Spleen (tissue), 11 donors: ENCODE results near the gene HMG20B. TPM values are rescaled to one million over a fixed set of nuclear protein-coding genes. Genes with fewer than 3 reads are reported as not detected.

ENCODE experiments used
- DNase-seq: peaks from one replicate; pipeline ENCODE4 v3.0.0-alpha.2; 2020
- H3K27ac ChIP-seq, 8 donors: fragments of 200-600 bp; sonication (generic) in 7 of 8; 1 replicate in 4 of 8; 2 replicates in 4 of 8; pipeline versions ENCODE4 v1.5.0 to v1.8.0; 2016 to 2021; ENCODE audit warnings: inconsistent platforms in 4 of 8, mild to moderate bottlenecking in 4 of 8, moderate library complexity in 1 of 8
- H3K27me3 ChIP-seq, 7 donors: fragments of 200-600 bp; sonication (generic) in 6 of 7; replicated peaks in 1 of 7; 1 replicate in 4 of 7; 2 replicates in 3 of 7; pipeline versions ENCODE4 v1.5.0 to v1.8.0; 2016 to 2021; ENCODE audit warnings: inconsistent platforms in 3 of 7, mild to moderate bottlenecking in 1 of 7
- H3K36me3 ChIP-seq, 6 donors: fragments of 200-600 bp; sonication (generic) in 5 of 6; 1 replicate in 4 of 6; 2 replicates in 2 of 6; pipeline versions ENCODE4 v1.5.0 to v1.8.0; 2016 to 2021; ENCODE audit warnings: inconsistent platforms in 2 of 6
- H3K4me1 ChIP-seq, 6 donors: fragments of 200-600 bp; sonication (generic) in 5 of 6; 1 replicate in 3 of 6; 2 replicates in 3 of 6; pipeline versions ENCODE4 v1.5.0 to v1.8.0; 2016 to 2021; ENCODE audit warnings: inconsistent platforms in 3 of 6
- H3K4me3 ChIP-seq, 8 donors: fragments of 200-600 bp; sonication (generic) in 7 of 8; 1 replicate in 4 of 8; 2 replicates in 4 of 8; pipeline versions ENCODE4 v1.5.0 to v1.8.0; 2016 to 2021; ENCODE audit warnings: inconsistent platforms in 4 of 8, mild to moderate bottlenecking in 4 of 8, moderate library complexity in 2 of 8
- H3K9me3 ChIP-seq, 8 donors: fragments of 200-600 bp; sonication (generic) in 7 of 8; 1 replicate in 4 of 8; 2 replicates in 4 of 8; pipeline versions ENCODE4 v1.5.0 to v1.8.0; 2016 to 2021; ENCODE audit warnings: inconsistent platforms in 4 of 8
- POLR2A ChIP-seq, 3 donors: fragments of 450-650 bp; IDR thresholded peaks; one replicate each; pipeline ENCODE4 v1.5.1; 2017; ENCODE audit warnings: antibody characterized with exemption in 3 of 3, mild to moderate bottlenecking in 1 of 3
- POLR2AphosphoS5 ChIP-seq, 3 donors: sonication (generic); formaldehyde crosslinking; IDR thresholded peaks; one replicate each; pipeline ENCODE4 v1.5.1; 2017; ENCODE audit warnings: antibody characterized with exemption in 3 of 3
- WGBS, 5 donors: extraction: QIAGEN DNeasy Blood & Tissue Kit in 3 of 5; methylation state at CpG; one replicate each; pipeline versions ENCODE4 v1.1.5 to v1.1.7; 2013 to 2018; 5-methylcytosine and 5-hydroxymethylcytosine counted together
- intact Hi-C: fragments of 100-400 bp; cut with DNase I; formaldehyde crosslinking; loops from one replicate; pipeline ENCODE4 v1.15.0; 2023; ENCODE audit warnings: low total_unique reads
- polyA plus RNA-seq, 3 donors: library from polyadenylated mRNA; stranded (reverse); fragments of 200-250 nt; gene quantifications; one replicate each; pipeline ENCODE4 v1.2.1, GENCODE V29; 2013
- total RNA-seq, 7 donors: library from RNA; depleted of rRNA in 3 of 7; stranded (reverse); fragments of >200 nt in 3 of 7; fragmentation: NEBNext Ultra II Directional in 4 of 7; extraction: Animal tissue kit (Norgen Biotek cat#: 25700) in 4 of 7; gene quantifications; one replicate each; pipeline versions ENCODE4 v1.1.0 to v1.2.1, GENCODE V29; 2016 to 2021
- TF ChIP-seq, protein P1 (sequence below), 11 experiments: fragments of 200-600 bp in 7 of 11; fragments of 450-650 bp in 4 of 11; sonication (generic) in 4 of 11; IDR thresholded peaks in 8 of 11; conservative IDR thresholded peaks in 3 of 11; 1 replicate in 7 of 11; 2 replicates in 4 of 11; pipeline versions ENCODE4 v1.4.0 to v1.8.0; 2016 to 2021; ENCODE audit warnings: antibody characterized with exemption in 11 of 11, inconsistent platforms in 4 of 11, mild to moderate bottlenecking in 1 of 11
- donor health status: healthy with polysubstance abuse.
- donor health status: DM: no; HTN: no; CAD: no; lungs with moderate emphysema.
- donor health status: DM: no; HTN: no; CAD: no.
- donor health status: Bipolar disorder and iron deficiency.
- donor health status: healthy.
- donor health status: DM: no; HTN: no; CAD: no.
- donor health status: DM: yes; HTN: yes; CAD: no.

HMG20B gene
- total and polyA plus RNA-seq, 10 donors = 49.4 to 82.2 (median 65.8) TPM

DNA sequence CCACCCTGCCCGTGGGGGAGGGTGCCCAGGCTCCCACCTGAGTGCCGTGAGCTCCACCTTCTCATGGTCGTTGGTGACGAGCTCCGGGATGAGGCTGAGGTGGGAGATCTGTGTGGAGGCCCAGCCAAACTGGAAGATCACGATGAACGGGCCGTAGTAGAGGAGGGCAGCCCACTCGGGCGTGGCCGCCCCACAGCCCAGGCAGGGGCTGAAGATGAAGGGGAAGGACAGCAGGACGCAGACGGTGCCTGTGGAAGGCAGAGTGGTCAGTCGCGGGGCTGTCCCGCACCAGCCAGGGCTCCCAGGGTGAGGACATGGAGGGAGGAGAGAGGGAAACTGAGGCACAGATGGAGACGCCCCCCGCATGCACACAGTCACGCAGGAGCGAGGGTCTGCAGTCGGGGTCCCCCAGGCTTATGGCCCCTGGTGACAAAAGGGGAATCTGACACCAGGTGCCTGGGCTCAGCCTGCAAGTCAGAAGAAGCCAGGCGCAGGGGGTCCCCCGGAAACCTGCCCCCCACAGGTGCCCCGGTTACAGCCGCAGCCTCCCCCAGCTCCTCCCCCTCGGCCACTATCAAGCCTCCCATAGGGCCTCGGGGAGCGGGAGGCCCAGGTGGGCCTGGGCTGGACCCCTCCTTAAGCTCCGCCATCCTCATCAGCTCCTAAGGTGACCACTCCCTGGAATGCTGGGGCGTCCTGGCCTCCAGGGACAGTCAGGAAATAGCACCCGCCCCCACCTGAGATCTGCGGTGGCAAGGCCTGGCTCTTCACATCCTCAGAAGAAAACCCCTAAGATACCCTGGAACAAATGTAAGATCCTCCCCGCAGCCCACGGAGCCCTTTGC, 21.6 kb upstream of the HMG20B start:
- intact Hi-C loops = loop anchor here (10.0 kb wide), 1 partner anchor 64 kb away; no protein-coding TSS in a partner anchor
- peak; percentile 73 for DNase-seq
- H3K27ac ChIP-seq = peak overlapping the region in 3 of 8 donors; percentile 88 to 90 (median 90)
- H3K4me3 ChIP-seq = no peak overlapping the region
- peaks cover 0 to 53% (median 24%) of the 10 kb centered on the region in 6 donors for H3K36me3 ChIP-seq
- 91 to 95% (median 94%) methylated on average over 17 to 34 of the region's 34 CpGs for WGBS, 5 donors
- no peaks in the 10 kb centered on the region for H3K9me3 ChIP-seq
- no peaks in the 10 kb centered on the region for H3K27me3 ChIP-seq
- peaks cover 31 to 87% (median 55%) of the 10 kb centered on the region in 6 donors for H3K4me1 ChIP-seq
- TF ChIP-seq POLR2AphosphoS5 (IDR thresholded peaks at IDR 0.05) = peak in 1 of 3 donors; percentile 57
- TF ChIP-seq POLR2A (IDR thresholded peaks at IDR 0.05) = no peak

DNA sequence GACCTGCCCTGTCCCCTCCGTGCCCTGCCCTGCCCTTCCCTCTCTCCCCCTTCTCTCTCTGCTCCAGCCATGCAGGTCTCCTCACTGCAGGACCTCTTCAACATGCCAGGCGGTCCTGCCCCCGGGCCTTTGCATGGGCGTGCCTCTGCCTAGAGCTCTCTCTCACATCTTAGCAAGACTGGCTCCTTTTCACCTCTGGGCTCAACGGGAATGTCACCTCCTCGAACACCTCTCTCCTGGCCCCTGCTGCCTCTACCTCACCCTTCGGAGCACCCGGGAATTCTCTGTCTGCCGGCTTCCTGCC, 21.0 kb upstream of the HMG20B start:
- Histone ChIP-seq H3K36me3 (peaks cover 0 to 48% (median 20%) of the 10 kb centered on the region in 6 donors), H3K9me3 (no peaks in the 10 kb centered on the region), H3K4me1 (peaks cover 37 to 92% (median 60%) of the 10 kb centered on the region in 6 donors), H3K4me3 (no peak overlapping the region), H3K27me3 (no peaks in the 10 kb centered on the region), H3K27ac (peak overlapping the region in 4 of 8 donors; percentile 87 to 90 (median 89))
- TF ChIP-seq POLR2AphosphoS5 (IDR thresholded peaks at IDR 0.05) = no peak
- TF ChIP-seq POLR2A (IDR thresholded peaks at IDR 0.05) = no peak
- TF ChIP-seq, protein P1, sequence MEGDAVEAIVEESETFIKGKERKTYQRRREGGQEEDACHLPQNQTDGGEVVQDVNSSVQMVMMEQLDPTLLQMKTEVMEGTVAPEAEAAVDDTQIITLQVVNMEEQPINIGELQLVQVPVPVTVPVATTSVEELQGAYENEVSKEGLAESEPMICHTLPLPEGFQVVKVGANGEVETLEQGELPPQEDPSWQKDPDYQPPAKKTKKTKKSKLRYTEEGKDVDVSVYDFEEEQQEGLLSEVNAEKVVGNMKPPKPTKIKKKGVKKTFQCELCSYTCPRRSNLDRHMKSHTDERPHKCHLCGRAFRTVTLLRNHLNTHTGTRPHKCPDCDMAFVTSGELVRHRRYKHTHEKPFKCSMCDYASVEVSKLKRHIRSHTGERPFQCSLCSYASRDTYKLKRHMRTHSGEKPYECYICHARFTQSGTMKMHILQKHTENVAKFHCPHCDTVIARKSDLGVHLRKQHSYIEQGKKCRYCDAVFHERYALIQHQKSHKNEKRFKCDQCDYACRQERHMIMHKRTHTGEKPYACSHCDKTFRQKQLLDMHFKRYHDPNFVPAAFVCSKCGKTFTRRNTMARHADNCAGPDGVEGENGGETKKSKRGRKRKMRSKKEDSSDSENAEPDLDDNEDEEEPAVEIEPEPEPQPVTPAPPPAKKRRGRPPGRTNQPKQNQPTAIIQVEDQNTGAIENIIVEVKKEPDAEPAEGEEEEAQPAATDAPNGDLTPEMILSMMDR (IDR thresholded peaks at IDR 0.05 in 8 of 11, conservative IDR thresholded peaks at IDR 0.05 in 3 of 11) = no peak
- intact Hi-C loops = loop anchor here (10.0 kb wide), 1 partner anchor 63 kb away; no protein-coding TSS in a partner anchor
- WGBS, 5 donors = 79 to 89% (median 84%) methylated on average over 9 of the region's 9 CpGs
- DNase-seq = no peak

DNA sequence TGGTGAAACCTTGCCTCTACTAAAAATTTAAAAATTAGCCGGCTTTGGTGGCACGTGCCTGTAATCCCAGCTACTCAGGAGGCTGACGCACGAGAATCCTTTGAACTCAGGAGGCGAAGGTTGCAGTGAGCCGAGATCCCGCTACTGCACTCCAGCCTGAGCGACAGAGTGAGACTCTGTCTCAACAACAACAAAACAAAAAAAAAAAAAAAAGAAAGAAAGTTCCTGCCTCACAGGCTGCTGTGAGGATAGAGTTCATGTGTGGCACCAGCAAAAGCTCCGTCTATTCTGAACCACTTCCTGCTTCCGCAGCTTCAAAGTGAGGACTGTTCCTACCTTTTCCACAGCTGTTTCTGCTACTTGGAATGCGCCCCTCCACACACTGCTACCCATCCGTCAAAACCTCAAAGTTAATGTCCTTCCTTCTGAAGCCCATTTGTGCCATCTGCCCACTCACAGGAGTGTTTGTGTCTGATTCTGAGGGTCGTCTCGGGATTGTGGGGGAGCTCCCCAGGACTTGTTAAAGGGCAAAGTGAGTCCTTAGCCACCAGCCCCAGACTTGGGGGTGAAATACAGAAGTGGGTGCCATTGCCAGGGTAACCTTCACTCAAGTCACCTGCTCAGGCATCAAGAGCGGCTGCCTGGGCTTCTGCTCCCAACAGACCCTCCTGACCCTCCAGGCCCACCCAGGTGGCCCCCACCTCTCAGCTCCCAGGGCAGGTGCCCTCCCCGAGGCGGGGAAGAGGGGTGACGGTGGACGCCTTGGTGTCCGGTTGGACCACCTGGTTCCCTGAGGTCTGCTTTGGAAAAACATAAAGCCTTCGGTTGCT, 18.3 kb upstream of the HMG20B start:
- Histone ChIP-seq H3K9me3 (no peaks in the 10 kb centered on the region), H3K36me3 (peaks cover 0 to 20% (median 4%) of the 10 kb centered on the region in 6 donors), H3K27me3 (no peaks in the 10 kb centered on the region), H3K27ac (peak overlapping the region; percentile 44 to 90 (median 85)), H3K4me1 (peaks cover 43 to 91% (median 61%) of the 10 kb centered on the region in 6 donors), H3K4me3 (peak overlapping the region in 2 of 8 donors; percentile 2 to 98)
- TF ChIP-seq POLR2AphosphoS5 (IDR thresholded peaks at IDR 0.05) (peak in 1 of 3 donors; percentile 37), POLR2A (IDR thresholded peaks at IDR 0.05) (no peak)
- DNase-seq = peak; percentile 77
- intact Hi-C loops = loop anchor here (10.0 kb wide), 1 partner anchor 60 kb away; no protein-coding TSS in a partner anchor
- WGBS, 5 donors = 43 to 51% (median 46%) methylated on average over 19 to 21 of the region's 21 CpGs

DNA sequence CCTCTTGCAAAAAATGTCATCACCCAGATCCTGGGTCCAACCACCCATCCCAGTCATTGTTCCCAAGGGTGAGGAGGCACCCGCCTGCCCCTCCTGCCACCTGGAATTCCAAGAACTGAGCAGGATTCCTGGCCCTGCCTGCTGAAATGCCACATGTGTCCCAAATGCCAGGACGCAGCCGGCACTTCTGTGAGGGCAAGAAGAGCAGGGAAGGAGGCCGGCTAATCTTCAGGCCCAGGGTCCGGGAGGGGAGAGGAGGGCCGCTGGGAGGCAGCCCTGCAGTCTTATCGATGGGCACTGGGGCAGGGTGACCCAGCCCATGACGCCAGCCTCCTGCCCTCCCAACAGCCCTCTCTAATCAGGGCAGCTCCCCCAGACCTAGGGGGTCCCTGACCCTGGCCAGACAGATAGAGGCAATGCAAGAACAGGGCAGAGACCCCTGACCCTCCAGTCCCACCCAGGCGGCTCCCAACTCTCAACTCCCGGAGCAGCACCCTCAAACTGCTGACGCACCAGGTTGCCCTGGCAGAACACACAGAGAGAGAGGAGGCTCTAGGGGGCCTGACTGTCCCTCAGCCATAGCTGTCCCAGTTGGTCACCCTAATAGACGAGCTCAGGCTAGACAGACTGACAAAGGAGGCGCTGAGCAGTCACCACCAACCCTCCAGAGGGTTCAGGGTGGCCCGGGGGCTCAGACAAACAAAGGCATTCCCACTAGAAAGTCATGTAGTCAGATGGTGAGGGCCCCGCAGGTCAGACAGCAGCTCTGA, 16.9 kb upstream of the HMG20B start:
- DNase-seq = peak; percentile 76
- intact Hi-C loops = loop anchor here (10.0 kb wide), 1 partner anchor 59 kb away; no protein-coding TSS in a partner anchor
- H3K9me3 ChIP-seq = no peaks in the 10 kb centered on the region
- peak overlapping the region; percentile 14 to 99 (median 92) for H3K4me3 ChIP-seq
- peak overlapping the region in 7 of 8 donors; percentile 6 to 90 (median 85) for H3K27ac ChIP-seq
- peaks cover 43 to 91% (median 65%) of the 10 kb centered on the region in 6 donors for H3K4me1 ChIP-seq
- H3K36me3 ChIP-seq = peaks cover 0 to 7% (median 1%) of the 10 kb centered on the region in 6 donors
- no peaks in the 10 kb centered on the region for H3K27me3 ChIP-seq
- TF ChIP-seq, protein P1 (IDR thresholded peaks at IDR 0.05 in 8 of 11, conservative IDR thresholded peaks at IDR 0.05 in 3 of 11) = no peak
- TF ChIP-seq POLR2AphosphoS5 (IDR thresholded peaks at IDR 0.05) (no peak), POLR2A (IDR thresholded peaks at IDR 0.05) (no peak)
- 56 to 85% (median 76%) methylated on average over 7 to 15 of the region's 15 CpGs for WGBS, 5 donors
